SK-N-MC (cell line): Measurements from ENCODE around the gene SLC22A16.

Experiments used
- DNase-seq: peaks from one replicate; pipeline ENCODE4 v3.0.0-alpha.2; 2011; ENCODE audit warnings: low read depth, low spot score
- H3K27ac ChIP-seq: fragments of 200-600 bp; sonication (generic); 2 replicates; pipeline ENCODE4 v1.5.1; 2016; ENCODE audit warnings: mixed run types
- H3K36me3 ChIP-seq: fragments of 200-600 bp; sonication (generic); 2 replicates; pipeline ENCODE4 v1.6.1; 2017; ENCODE audit warnings: antibody characterized with exemption, low read length, mixed read lengths; ENCODE audit not compliant: insufficient read depth
- H3K4me3 ChIP-seq: fragments of 200-600 bp; sonication (generic); 2 replicates; pipeline ENCODE4 v1.5.1; 2016
- H3K9ac ChIP-seq: fragments of 200-600 bp; sonication (generic); 2 replicates; pipeline ENCODE4 v1.8.0; 2017; ENCODE audit warnings: mixed run types, mixed read lengths; ENCODE audit not compliant: insufficient read length
- H3K9me3 ChIP-seq: fragments of 200-600 bp; sonication (generic); 2 replicates; pipeline ENCODE4 v1.6.1; 2017; ENCODE audit warnings: low read depth, mild to moderate bottlenecking, antibody characterized with exemption, low read length, moderate library complexity, mixed read lengths
- EZH2 ChIP-seq: fragments of 200-600 bp; sonication (generic); IDR thresholded peaks from one replicate; pipeline ENCODE4 v1.6.1; 2017; ENCODE audit warnings: antibody characterized with exemption
- FOXP2 ChIP-seq: optimal IDR thresholded peaks from 2 replicates; pipeline ENCODE3; 2011; ENCODE audit warnings: mild to moderate bottlenecking, moderate library complexity; ENCODE audit not compliant: insufficient read depth; ENCODE audit errors: extremely low read length, control extremely low read depth
- POLR2AphosphoS5 ChIP-seq: IDR thresholded peaks from 2 replicates; pipeline ENCODE4 v1.6.1; 2012; ENCODE audit warnings: mild to moderate bottlenecking, low read depth, low read length, borderline replicate concordance

SLC22A16 gene

GRCh38 chr6:110425816-110426215, 50.6 kb downstream of the SLC22A16 start:
- DNase-seq, result no peak
- peak overlapping the region; percentile 14; the same call in 1 of the 2 replicates for H3K27ac ChIP-seq
- TF ChIP-seq POLR2AphosphoS5, result no peak
- no peak for TF ChIP-seq FOXP2
- no peak for TF ChIP-seq EZH2
- no peaks in the 10 kb centered on the region for H3K36me3 ChIP-seq
- 0 out of 2 replicates have a peak, but pooled peaks cover 3% of the 10 kb centered on the region for H3K9me3 ChIP-seq
- peak overlapping the region; percentile 39 for H3K9ac ChIP-seq
- peak overlapping the region; percentile 32 for H3K4me3 ChIP-seq

GRCh38 chr6:110422444-110422822, 54.0 kb downstream of the SLC22A16 start:
- 0 out of 2 replicates have a peak, but pooled peaks cover 3% of the 10 kb centered on the region for H3K9me3 ChIP-seq
- H3K36me3 ChIP-seq, result no peaks in the 10 kb centered on the region
- DNase-seq, result no peak
- H3K4me3 ChIP-seq, result no peak overlapping the region
- H3K9ac ChIP-seq, result no peak overlapping the region
- H3K27ac ChIP-seq, result no peak overlapping the region
- no peak for TF ChIP-seq FOXP2
- TF ChIP-seq POLR2AphosphoS5, result no peak
- TF ChIP-seq EZH2, result no peak

GRCh38 chr6:110421749-110422443, 54.5 kb downstream of the SLC22A16 start:
- Histone ChIP-seq H3K9ac (no peak overlapping the region), H3K36me3 (no peaks in the 10 kb centered on the region), H3K9me3 (0 out of 2 replicates have a peak, but pooled peaks cover 3% of the 10 kb centered on the region), H3K27ac (no peak overlapping the region), H3K4me3 (no peak overlapping the region)
- TF ChIP-seq POLR2AphosphoS5 (no peak), FOXP2 (no peak), EZH2 (no peak)
- DNase-seq, result no peak

GRCh38 chr6:110419028-110419739, 57.2 kb downstream of the SLC22A16 start:
- no peaks in the 10 kb centered on the region for H3K36me3 ChIP-seq
- DNase-seq, result no peak
- no peak overlapping the region for H3K4me3 ChIP-seq
- no peak overlapping the region for H3K9ac ChIP-seq
- H3K9me3 ChIP-seq, result 0 out of 2 replicates have a peak, but pooled peaks cover 3% of the 10 kb centered on the region
- TF ChIP-seq FOXP2 (no peak), POLR2AphosphoS5 (no peak), EZH2 (no peak)
- no peak overlapping the region for H3K27ac ChIP-seq

GRCh38 chr6:110418594-110418993, 57.8 kb downstream of the SLC22A16 start:
- Histone ChIP-seq H3K9ac (no peak overlapping the region), H3K4me3 (no peak overlapping the region), H3K27ac (no peak overlapping the region), H3K9me3 (0 out of 2 replicates have a peak, but pooled peaks cover 3% of the 10 kb centered on the region), H3K36me3 (no peaks in the 10 kb centered on the region)
- no peak for DNase-seq
- TF ChIP-seq FOXP2 (no peak), POLR2AphosphoS5 (no peak), EZH2 (no peak)

GRCh38 chr6:110415086-110415916, 61.1 kb downstream of the SLC22A16 start, which contains the start of gene DDO:
Gene DDO, minus strand, starts transcription at chr6:110415575. Its CDS starts 2,113 bp downstream, at chr6:110413462.
- H3K9ac ChIP-seq, result no peak within 1 kb of the TSS
- H3K9me3 ChIP-seq, result no peaks in the 10 kb centered on the region
- no peaks in the 10 kb centered on the region for H3K36me3 ChIP-seq
- H3K4me3 ChIP-seq, result no peak within 1 kb of the TSS
- no peak for TF ChIP-seq POLR2AphosphoS5
- no peak for TF ChIP-seq FOXP2
- TF ChIP-seq EZH2, result no peak
- DNase-seq, result no peak
- no peak within 1 kb of the TSS for H3K27ac ChIP-seq

GRCh38 chr6:110414669-110415068, 61.7 kb downstream of the SLC22A16 start:
- H3K27ac ChIP-seq, result no peak overlapping the region
- H3K36me3 ChIP-seq, result no peaks in the 10 kb centered on the region
- H3K9ac ChIP-seq, result no peak overlapping the region
- TF ChIP-seq FOXP2 (no peak), EZH2 (no peak), POLR2AphosphoS5 (no peak)
- no peak for DNase-seq
- H3K4me3 ChIP-seq, result no peak overlapping the region
- H3K9me3 ChIP-seq, result no peaks in the 10 kb centered on the region

- H3K4me3 ChIP-seq, result no peak overlapping the region
- TF ChIP-seq POLR2AphosphoS5 (no peak), FOXP2 (no peak), EZH2 (no peak)
- H3K36me3 ChIP-seq, result no peaks in the 10 kb centered on the region
- no peak for DNase-seq
- H3K27ac ChIP-seq, result no peak overlapping the region
- H3K9me3 ChIP-seq, result no peaks in the 10 kb centered on the region
- no peak overlapping the region for H3K9ac ChIP-seq
These were observed 64.1 kb downstream of the SLC22A16 start for GRCh38 chr6:110412360-110412759.
